Hypothalamus (tissue), 51 donors: ENCODE measurements around the gene P2RY6.

ENCODE experiments used
- DNase-seq, 51 donors: peaks; one replicate each; lab custom pipeline; 2025; lab: John Stamatoyannopoulos, UW

Gene P2RY6

DNA sequence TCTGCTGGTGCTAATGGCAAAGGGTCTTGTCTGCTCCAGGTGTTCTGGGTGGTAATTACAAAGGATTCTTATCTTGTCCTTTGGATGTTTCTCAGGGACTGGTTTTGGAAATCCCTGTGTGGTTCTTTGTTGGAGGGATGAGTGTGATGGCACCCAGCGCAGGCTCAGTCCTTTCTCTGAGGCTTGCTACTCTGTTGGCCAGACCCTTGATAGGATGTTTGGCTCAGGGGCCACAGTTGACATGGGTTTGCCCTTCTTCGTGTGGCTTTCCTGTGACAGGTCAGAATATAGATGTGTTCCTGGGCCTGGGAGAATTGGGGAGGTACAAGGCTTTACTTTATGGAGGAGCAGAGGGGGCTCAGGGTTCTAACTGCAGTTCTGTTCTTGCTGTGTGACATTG, 39.9 kb downstream of the P2RY6 start:
- no peak for DNase-seq

DNA sequence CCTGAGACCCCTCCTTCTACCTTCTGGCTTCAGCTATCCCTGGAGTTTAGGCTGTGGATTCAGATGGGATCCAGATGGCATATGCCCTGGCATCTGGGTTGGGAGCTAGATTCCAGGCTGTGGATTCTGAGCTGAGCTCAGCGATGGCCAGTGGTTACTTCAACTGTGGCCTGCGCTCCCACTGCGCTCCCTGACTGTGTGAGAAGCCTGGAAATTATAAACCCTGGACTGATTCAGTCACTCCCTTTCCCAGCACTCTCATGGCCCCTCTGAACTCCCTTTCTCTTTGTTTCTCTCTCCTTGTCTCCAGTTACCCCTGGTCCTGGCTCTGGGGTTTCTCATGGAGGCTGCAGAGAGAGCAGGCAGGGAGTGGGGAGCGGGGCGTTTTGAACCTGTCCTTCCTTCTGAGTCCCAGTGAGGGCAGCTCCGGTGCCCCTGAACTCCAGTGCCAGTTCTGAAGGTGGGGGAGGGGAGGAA, 40.8 kb downstream of the P2RY6 start:
- DNase-seq, result peak in 2 of 51 donors; percentile 32 to 33

DNA sequence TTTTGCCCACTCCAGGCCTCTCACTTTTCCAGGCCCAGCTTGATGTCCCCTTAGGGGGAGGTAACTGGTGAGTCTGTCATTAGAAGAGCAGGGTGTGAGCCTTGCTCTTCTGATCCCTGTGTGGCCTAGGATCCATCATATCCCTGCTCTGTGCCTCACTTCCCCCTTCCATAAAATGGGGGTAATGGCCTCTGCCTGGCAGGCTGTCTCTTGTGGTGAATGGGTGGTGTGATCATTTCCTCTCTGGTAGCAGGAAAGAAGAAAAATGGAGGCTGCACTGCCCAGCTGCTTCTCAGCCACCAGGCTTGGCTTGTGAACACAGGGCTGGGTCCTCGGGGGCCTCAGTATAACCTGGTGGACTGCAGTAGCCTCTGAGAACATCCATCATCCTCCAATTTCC, 41.5 kb downstream of the P2RY6 start:
- DNase-seq, result no peak

DNA sequence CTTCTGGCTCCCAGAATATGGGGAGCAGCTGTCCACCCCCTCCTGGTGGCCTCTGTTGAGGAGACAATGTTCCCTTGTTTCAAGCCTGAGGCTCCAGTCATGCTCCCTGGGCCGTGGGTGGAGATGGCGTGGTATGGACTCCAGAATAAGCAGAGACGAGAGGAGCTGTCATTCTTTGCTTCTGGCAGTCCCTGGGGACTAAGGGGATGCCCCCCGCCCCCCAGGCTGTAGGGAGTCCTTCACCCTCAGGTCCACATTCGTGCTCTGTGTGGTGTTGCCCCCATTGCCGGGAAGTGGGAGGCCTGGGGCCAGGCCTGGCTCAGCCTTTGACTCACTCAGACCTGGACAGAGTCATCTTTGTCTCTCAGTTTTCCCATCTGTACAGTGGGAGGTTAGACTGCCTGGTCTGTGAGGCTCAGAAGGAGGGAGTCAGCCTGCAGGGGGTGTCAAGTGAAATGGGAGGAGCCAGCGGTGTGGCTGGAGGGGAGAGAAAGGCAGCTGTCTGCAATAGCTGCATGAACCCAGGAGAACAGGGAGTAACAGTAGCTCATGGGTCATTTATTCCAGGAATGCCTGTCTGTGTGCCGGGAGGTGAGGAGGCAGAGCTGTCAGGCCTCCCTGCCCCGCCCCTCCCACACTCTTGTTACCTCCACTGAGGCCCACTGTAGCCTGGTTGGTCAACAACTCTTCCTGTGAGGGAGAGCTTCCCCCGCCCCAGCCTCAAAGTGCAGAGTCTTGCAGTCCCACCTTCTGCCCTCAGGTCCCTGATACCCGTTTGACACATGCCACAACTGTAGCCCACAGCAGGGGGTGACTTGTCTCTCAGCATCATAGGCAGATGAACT, 42.2 kb downstream of the P2RY6 start:
- peak in 38 of 51 donors; percentile 24 to 83 (median 59) for DNase-seq

DNA sequence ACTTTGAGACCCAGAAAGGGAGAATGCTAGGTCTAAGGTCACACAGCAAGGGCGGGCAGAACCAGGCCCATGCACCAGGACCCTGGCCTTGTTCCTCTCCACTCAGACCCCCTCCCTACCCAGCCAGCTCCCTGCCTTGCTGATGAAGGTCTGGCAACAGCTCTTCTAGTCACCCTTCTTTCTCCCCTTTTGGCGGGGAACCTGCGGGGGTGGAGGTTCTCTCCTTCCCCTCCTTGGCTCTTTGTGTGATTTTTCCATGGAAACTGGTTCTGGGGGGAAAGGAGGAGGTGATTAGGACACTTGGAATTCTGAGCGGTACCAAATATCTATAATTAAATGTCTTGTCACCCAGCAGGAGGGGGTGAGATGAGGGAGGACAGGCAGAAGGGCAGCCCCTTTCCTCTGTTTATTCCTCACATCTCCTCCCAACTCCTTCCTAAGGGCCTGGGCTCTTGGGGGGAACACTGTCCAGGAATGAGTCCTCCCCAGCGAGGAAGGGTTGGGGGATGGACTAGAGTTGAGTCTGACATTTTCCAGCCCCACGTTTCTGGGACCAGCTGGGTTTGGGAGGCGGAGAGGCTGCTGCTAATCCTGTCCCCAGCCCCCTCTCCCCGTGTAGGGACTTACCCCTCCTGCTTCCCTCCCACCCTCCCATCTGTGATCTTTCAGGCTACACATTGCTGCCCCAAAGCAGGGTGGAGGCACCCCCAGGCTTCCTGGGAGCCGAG, 43.3 kb downstream of the P2RY6 start:
- DNase-seq, result peak in 4 of 51 donors; percentile 19 to 44 (median 29)

DNA sequence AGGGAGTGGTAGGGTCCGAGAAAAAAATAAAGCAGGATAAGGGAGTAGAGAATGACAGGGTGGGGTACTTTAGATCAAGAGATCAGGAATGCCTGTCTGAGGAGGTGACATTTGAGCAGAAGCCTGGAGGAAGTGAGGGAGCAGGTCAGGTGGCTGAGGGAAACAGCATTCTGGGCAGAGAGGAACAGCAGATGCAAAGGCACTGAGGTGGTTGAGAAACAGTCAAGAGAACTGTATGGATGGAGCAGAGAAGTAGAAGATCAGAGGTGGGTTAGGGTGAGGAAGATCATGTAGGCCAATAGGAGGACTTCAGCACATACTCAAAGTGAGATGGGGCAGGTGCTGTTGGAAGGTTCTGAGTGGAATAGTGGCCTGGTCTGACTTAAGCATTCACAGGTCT, 44.3 kb downstream of the P2RY6 start:
- DNase-seq, result no peak

DNA sequence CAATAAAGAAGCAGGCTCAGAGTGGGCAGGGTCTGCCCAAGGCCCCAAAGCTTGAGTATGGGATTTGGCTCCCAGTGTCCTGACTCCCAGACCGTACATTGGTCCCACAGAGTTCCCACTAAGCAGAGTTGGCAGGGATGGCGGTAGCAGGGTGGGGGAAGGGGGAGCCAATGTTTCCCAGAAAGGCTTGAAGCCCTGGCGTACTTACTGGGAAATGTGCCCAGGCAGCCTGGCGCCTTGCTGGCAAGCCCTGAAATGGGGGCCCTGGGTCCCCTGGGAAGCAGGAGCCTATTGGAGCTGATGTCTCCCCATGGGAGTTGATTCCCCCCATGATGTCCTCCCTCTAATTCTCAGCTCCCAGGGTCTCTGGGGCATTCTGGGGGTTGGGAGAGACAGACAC, 45.2 kb downstream of the P2RY6 start:
- peak in 43 of 51 donors; percentile 22 to 88 (median 70) for DNase-seq

DNA sequence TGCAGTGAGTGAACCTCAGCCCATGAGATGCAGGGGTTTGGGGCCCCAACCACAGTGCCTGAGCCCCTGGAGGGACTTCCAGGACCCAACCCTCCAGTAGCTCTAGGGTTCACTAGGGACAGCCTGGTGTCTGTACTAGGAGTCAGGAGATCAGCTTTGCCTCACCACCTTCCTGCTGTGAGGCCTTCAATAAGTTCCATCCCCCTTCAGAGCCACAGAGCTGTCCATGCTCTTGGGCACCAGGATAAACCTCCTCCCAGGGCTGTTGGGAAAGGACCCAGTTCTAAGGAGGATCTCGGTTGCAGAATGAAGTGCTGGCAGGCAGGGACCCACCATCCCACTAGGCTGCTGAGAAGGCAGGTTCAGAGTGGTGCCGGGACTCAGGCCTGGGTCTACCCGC, 45.7 kb downstream of the P2RY6 start:
- DNase-seq, result peak in 1 of 51 donors; percentile 65

DNA sequence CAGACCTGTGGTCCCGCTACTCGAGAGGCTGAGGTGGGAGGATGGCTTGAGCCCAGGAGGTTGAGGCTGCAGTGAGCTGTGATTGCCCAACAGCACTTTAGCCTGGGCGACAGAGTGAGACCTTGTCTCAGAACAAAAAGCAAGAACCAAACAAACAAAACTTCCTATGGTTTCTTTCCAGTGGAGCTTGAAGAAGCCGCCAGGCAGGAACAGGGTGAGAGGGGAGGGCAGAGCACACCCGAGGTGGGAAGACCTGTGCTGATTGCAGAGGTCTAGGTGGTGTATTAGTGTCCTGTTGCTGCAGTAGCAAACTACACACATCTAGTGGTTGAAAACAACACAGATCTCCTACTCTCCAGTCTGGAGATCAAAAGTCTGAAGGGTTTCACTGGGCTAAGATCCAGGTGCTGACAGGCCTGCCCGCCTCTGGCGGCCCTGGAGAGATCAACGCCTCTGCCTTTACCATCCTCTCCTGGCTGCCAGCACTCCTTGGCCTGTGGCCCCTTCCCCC, 46.4 kb downstream of the P2RY6 start:
- no peak for DNase-seq

DNA sequence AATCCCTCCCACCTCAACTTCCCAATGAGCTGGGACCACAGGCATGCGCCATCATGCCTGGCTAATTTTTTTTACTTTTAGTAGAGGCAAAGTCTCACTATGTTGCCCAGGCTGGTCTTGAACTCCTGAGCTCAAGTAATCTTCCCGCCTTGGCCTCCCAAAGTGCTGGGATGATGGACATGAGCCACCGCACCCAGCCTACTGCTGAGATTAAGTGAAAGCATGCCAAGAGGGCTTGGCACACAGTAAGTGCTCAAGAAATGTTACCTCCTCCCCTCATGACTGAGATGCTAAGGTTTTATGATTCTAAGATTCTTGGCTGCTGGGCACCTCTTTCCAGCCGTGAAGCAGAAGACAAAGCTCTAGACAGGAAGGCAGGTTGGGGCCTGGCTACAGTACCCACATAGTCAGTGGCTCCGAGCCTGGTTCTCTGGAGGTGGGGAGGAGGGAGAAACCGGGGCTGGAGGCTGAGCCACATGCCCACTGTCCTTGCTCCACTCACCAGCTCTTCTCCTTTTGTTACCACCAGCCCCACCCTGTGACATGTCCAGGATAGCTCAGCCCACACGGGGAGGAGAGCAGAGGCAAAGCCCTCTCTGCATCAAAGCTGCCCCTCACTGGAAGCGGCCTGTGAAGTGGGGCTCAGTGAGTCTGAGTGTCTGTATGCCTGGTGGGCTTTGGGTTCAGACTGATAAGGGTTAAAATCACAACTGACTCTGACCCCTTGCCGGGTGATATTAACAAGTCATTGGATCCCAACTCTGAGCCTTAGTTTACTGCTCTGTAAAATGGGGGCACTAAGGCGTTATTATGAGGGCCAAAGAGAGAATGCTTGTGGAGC, 48.8 kb downstream of the P2RY6 start:
- no peak for DNase-seq

DNA sequence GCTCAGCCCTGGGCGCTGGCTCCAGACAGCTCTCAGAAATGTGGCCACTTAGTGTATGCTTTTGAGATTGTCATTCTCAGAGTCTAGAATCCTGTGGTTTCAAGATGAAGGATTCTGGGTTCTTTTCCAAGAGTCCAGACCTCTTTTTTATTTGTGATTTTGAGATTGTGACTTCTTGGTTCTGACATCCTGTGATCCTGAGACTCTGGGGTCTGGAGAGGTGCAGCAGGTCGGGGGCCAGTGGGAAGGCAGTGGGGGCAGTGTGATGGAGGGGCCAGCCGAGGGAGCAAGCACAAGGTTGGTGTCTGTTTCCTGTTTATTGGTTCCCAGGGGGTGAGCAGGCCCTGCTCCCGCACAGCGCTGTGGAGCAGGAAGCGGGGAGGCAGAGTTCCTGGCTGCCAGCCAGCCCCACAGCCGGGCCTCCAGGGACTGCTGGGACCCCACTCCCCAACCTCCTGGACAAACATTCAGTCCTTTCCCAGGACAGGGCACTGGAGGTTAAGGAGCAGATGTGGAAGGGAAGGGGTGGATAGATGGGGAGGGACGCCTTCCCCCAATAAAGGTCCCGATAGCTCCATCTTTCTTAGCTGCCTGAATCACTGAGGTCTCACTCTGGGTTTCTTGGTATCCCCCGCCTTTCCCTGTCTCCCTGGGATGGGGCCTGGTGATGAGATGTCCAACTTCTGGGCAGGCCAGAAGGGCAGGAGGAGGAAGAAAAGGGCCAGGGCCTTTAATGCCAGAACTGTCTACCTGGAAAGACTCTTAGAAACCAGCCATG, 49.7 kb downstream of the P2RY6 start:
- DNase-seq, result peak in 3 of 51 donors; percentile 24 to 42 (median 34)

DNA sequence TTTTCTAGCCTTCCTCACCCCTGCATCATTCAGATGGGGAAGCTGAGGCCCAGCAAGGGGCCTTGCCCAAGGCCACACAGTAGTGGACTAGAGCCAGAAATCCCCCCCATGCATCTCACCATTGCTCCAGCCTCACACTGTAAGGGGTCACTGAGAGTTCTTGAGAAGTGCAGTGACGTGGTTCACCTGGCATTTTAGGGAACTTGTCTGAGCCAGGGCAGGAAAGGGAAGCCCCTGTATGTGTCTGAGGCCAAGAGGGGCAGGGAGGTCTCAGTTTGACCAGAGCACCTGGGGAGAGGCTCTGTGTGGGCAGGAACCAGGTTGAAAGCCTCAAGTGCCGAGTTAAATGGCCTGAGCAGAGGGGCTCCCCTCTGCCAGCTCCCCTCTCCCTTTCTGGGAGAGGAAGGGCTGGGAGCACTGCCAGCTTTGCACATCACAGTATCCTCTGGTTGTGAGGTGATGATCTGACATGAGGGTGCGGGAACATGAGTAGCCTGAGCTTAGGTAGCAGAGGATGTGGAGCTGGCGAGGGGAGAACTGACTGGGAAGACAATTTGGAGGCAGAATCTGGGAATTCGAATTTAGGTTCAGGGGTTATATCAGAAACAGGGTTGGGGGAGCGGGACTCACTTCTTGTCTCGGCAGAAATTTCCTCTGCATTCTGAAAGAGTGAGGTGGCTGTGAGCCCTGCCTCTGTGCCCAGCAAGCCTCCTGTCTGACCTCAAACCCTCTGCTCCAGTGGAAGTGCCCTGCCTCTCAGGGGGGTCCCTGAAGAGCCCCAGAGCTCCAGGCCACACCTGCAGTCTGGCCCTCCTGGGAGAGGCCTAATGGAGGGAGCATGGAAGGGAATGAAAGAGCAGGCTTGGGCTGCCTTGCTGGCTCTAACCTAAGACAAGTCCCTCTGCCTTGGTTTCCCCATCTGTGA, 50.5 kb downstream of the P2RY6 start:
- no peak for DNase-seq

DNA sequence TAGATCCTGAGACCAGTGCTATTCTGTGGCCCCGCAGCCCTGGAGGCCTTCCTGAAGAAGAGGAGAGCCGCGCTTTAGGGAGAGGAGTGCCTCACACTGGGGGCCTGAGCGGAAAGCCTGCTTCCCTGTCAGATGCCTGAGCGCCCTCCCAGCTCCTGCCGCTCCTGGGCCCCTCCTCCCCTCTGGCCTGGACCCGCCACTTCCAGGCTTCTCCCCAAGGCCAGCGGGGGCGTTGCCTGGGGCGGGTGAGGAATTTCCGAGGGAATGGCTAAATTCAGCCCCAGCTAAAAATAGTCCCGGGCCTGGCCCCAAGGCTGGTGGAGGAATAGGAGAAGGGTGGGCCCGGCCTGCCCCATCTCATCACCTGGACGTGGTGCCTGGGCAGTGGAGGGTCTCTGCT, 51.3 kb downstream of the P2RY6 start:
- peak in 17 of 51 donors; percentile 24 to 68 (median 42) for DNase-seq

DNA sequence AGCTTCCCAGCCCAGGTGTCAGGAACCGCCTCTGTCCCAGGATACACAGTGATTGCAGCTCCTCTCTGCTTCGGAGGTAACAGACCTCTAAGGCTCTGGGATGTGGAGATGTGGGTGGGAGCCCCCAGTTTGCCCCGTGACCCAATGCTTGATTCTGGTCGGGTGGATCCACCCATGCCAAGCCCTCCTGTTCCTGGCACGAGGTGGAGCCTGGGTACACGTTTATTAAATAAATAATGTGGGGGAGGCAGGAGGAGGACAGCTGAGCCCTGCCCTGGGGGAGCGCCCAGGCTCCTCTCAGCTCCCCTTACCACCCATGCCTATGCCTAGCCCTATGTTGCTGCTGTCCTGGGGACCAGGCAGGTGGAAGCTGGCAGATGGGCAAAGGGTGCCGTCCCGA, 52.0 kb downstream of the P2RY6 start:
- DNase-seq, result no peak

DNA sequence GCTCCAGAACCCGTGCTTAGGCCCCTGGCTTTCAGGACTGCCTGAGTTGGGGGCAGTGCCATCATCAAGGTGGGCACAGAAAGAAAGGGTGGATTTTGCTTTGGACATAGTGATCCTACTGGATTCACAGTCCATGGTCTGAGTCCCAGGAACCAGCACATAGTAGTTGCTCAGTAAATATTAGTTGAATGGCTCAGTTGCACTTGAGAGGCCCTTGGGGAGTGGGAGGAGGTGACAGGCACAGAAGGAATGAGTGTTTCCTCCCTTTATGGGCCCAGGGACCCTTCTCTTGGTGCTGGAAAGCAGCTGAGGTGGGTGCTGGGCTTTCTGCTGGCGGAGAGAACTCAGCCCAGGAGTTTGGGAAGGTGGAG, 52.5 kb downstream of the P2RY6 start:
- no peak for DNase-seq

DNA sequence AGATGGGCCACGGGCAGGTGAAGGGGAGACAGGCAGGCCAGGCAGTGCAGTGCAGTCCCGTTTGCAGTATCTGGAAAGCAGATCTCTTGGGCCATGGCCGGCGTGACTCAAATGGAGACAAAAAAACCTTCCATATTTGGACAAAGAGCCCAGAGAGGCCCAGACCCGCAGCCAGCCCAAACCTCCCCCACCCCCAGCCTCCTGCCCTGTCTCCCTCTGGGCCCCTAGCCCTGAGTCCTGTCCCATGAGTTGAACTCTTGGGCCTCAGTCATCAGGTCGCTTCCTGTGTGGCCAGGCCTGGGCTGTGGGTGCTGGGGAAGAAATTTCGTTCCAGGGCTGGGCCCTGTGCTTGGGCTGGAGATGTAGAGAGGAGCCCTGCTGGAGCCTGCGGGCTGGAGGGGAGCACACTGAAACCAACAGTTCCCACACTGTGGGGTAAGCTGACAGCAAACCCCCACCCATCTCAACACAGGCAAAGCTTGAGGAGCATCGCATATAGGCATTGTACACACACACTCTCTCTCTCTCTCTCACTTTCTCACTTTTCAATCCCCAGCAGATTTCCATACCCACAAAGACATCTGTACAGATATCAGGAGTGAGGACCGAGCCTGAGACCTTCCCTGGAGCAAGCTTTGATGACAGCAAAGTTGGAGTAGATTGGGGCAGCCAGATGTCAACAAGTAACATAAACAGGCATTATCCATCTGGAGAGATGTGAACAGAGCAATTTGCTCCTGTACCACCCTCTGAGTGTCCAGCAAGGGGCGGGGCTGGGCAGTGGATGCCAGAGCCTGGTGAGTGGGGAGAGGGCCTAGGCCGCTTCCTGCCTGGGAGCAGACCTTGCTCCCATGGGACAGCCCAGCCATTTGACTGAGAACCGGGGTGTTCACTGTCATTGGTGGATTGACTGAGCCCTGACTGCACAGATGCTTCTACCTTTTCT, 53.2 kb downstream of the P2RY6 start:
- DNase-seq, result peak in 1 of 51 donors; percentile 38

DNA sequence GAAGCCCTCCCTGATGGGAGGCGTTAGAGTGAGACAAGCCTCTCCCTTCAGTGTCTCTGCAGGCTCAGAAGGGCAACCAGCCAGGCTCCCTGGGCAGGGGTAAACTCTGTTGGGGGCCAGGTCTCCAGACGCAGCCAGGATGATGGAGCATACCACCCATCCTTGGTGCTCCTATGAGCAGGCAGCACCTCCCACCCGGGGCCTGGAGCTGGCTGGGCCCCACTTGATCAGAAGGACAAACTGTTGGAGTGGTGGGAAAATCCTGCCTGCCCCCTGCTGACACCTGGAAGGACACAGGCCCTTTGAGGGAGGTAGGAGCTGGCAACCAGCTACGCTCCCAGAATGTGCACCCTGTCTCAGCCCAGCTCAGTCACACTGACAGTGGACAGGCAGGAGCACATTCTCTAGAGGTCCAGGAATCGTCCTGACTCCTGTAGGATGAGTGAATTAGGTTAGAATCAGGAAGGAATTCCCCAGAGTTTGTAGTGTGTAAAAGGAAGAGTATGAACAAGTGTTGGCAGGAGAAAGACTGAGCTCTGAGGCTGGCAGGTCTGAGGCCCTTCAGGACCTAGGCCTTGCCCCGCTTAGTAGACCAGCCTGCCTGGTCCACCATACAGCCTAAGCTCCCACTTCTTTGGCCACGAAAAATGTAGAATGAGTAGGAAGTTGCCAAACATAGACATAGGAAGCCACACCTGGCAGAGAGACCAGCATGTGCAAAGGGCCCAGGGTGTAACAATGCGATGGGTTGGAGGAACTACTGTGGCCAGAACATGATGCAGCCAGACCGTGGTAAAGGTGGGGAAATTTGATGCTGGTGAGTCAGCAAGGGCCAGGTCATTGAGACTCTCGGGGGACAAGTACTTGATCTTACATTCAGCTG, 55.0 kb downstream of the P2RY6 start:
- no peak for DNase-seq
